ENCODE results near the gene SETBP1.

The SETBP1 gene

DNA sequence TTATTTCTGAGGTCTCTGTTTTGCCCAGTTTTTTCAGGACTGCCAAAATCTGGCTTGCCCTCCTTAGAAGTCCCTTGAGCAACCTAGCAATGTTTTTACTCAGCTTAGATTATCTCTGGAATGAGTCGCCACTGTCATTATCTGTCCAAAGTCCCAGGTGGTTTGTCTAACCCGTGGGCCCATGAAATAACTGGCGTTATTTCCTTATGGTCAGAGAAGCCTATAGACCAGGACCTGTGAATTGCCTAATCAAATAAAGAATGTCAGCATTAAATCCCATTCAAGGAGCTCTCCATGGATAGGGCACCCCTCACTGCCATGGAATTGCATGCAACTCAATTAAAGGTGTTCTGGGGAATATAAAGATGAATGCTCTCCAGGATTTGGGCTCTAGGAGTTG is 373.9 kb downstream of the SETBP1 start:
- no peak for DNase-seq

DNA sequence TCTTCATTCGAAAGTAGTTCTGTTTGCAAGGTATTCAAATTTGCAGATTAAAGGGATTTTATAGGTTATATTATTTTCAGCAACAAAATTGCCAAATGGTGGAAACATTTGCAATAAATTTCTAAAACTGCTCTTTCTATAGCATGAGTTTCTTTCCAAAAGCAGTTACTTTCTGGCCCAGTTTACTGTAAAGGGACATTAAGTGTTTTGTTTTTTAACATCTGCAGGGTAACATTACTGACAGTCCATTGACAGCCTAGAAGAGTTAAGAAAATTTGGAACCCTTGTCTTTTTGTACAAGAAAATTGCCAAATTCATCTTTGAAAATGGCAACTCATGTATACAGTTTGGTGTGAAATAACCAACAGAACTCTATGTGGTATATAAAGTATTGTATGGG is 375.1 kb downstream of the SETBP1 start:
- DNase-seq = no peak

DNA sequence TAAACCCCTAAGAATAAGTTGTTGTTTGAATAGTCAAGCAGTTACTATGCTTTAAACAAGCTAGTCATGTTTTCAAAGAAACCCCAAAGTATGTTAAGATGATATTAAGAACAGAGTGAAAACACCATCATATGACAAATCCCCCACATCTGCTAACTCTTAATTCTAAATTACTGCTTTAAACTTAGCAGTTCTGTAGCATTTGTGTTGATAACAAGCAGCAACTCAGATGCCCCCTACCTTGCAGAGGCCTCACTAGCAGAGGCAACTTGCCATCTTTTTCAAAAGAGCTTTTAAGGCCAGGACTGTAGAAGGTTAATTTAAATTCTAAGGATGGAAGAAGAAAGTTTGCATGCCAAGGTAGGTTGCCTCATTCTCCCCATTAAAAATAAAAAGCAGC is 376.2 kb downstream of the SETBP1 start:
- DNase-seq = no peak

DNA sequence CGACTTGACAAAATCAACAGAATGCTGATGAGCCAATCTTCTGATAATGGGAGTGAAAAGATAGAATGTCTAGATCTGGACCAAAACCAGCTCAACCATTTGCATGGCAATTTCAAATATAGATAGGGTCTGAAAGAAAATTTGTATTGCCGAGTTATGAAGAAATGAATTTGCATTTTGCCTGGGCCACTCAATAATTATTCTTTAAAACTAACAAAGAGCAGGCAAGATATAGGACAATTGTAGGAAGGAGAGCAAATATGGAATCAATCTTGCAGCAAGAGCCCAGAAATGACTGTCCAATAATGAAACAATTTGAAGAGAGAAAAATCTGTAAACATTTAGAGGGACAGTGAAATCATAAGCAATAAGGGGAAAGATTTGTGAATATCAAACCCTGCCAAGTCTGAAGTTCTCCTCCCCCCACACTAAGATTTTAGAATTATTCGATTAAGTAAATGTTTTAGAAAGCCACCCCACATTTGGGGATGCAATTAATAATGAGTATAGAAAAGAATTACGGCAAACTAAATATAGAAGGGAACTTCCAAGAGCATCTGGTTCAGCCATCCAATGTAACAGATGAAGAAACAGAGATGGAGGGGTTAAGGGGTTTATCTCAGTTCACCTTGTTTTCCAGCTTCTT is 377.4 kb downstream of the SETBP1 start:
- no peak for DNase-seq

DNA sequence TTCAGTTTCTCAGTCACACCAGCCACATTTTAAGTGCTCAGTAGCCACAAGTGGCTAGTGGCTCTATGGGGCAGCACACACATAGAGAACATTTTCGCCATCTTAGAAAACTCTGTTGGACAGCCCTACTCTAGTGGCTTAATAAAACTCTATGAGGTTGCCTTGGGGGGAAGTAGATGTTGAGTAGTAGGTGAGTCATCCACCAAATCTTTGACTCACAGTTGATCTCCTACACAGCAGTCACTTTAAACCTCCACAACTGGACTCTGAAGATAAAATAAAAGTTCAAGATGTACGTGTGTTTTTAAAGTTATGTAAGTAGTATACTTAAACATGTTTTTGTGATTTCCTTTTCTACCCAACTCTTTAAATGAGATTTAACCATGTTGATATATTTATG is 379.0 kb downstream of the SETBP1 start:
- DNase-seq = no peak

DNA sequence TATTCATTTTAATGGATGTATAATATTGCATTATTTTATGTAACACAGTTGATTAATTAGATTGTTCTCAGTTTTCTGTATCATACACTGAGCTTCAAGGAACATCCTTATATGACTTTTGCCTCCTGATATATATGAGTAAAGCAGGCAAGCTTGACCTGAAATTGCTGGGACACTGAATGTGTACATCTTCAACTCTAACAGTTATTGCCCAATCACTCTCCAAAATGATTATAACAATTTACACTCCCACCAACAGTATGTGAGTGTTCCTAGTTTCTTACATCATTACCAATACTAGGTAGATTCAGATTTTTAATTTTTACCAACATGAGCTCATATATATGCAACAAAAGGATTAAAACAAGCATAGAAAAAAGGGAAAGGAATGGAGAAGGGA is 379.4 kb downstream of the SETBP1 start:
- no peak for DNase-seq

DNA sequence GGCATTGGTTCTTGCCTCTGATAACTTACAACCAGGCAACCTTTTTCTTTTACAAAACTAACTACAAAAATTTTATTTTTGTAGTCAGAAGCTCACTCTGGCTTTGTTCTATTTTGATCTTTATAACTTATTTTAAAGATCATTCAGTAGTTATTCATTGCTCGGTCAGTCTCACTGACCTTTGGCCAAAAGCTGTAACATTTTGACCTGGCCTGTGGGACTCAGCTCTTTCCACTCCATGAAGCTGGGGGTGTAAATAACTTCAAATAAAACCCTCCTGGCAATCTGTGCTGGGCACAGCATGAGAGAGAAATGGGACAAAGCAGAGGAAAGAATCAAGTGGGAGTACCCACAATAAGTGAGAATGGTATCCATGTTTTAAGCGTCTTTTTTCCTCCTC is 380.7 kb downstream of the SETBP1 start:
- DNase-seq = no peak

DNA sequence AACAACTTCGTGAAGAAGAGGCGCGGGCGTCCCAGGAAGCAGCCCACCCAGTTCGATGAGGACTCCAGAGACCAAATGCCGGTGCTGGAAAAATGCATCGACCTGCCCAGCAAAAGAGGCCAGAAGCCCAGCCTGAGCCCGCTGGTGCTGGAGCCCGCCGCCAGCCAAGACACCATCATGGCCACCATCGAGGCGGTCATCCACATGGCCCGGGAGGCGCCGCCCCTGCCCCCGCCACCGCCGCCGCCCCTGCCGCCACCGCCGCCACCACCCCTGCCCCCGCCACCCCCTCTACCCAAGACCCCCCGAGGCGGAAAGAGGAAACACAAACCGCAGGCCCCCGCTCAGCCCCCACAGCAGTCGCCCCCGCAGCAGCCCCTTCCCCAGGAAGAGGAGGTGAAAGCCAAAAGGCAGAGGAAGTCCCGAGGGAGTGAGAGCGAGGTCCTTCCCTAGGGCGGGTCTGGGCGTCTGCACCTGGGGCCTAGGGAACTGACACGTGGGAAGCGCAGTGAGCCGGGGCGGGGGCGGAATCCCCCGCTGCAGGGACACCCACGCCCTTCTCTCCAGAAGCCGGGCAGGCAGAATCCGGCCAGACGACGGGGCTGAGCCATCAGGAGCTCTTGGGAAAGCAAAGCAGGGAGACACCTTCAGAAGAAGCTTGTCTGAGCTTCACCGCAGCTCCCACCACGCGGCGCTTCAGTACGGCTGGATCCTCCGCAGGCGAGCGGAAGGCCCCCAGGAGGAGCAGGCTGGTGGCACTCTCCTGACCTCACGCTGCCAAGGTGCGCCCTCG is 382.8 kb downstream of the SETBP1 start:
- DNase-seq = no peak

DNA sequence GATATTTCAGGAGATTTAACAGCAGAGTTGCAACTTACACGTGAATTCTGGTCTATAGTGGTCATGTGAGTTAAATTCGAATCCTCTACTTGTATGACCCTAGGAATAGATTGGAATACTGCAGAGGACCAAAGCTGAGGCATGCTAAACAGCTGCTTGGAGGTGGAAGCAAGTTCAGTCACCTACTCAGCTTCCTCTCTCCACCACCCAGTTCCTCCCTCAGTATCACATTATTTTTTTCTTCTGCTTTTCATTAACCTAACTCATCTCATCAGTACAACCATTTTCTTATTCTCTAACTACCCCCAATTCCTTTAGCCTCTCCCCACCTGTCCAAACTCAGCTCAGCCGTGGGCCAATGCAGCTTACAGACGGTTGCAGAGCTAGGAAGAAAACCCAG is 385.5 kb downstream of the SETBP1 start:
- DNase-seq = no peak

DNA sequence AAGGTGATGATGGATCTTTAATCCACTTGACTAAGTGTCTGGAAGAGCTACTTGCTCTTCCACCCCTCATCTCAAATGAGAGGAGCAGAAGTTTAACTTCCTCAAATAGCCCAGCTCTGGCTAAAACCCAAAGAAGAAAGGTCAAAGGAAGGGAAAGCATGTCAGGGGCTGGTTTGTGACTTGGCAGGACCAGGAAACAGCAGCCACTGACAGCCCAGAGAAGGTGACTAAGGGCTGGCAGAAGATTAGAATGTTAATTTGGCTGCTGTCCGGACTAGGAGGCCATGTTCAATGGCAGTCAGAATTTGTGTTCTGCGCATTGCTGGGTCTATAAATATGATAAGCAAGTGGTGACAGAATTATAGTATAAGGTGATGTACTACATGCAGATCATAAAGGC is 386.2 kb downstream of the SETBP1 start:
- DNase-seq = no peak

DNA sequence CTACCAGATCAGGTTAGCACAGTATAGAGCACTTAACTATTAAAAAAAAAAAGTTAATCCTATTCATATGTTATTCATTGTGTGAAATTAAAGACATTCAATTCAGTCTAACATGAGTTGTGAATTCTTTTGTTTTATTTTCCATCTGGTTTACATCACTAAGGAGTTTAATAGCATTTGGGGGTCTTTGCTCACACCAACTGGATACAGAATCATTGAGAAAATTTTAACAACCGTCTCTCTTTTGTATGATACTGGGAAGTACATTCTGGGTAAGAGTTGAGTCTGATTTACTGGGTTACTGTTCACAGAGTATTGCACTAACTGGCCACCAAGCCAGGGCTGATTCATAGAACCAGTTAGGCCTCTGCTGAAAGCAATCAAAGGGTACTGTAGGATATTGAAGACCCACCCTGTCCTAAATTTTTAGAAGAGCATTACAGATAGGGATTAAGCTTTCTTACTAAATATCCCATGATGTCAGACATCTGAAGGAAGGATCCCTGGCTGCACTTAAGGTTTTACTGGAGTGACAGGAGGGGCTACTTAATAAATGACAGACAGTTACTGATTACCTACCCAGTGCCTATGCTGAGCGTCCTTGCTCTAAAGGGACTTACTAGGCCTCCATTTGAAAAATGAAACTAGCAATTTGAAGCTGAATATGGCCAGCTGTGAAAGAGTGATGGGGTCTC is 387.9 kb downstream of the SETBP1 start:
- no peak for DNase-seq

DNA sequence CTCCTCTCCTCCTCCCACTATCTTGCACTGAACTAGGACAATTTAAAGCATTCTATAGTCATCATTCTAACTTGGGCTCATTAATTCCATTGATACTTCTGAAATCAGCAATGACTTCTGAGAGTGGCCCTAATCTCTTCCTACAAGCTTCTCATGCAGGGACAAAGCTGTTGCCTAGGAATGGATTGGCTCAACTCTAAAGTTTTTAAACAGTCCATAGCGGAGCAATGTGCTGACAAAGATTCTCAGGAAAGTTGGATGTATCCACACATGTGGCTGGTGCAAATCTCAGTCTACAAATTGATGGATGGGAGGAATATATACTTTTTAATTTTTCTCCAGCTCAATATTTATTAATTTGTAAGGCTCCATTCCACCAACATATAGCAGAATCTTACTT is 388.9 kb downstream of the SETBP1 start:
- no peak for DNase-seq

DNA sequence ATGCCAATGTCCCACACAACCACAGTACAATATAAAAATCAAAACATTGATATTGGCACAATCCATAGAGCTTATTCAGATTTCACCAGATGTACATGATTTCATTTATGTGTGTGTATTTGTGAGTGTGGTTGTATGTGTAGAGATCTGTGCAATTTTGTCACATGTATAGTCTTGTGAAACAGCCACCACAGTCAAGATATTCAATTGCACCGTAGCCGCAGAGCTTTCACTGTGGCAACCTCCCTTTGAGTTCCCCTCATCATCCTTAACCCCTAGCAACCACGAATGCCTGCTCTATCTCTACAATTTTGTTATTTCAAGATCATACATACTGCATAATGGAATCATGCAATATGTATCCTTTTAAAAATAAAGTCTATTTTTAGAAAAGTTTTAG is 391.3 kb downstream of the SETBP1 start:
- no peak for DNase-seq

DNA sequence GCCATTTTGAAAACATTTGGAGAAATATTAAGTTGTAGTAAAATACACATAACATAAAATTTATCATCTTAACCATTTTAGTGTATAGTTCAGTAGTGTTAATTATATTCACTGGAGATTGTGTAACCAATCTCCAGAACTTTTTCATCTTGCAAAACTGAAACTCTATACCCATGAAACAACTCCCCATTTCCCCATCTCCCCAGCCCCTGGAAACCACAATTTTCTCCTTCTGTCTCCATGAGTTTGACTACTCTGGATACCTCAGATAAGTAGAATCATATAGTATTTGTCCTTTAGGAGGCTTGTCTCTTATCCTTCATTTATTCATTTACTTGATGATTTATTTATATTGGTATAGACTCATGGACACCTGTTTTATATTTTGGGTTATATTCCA is 392.9 kb downstream of the SETBP1 start:
- DNase-seq = no peak

DNA sequence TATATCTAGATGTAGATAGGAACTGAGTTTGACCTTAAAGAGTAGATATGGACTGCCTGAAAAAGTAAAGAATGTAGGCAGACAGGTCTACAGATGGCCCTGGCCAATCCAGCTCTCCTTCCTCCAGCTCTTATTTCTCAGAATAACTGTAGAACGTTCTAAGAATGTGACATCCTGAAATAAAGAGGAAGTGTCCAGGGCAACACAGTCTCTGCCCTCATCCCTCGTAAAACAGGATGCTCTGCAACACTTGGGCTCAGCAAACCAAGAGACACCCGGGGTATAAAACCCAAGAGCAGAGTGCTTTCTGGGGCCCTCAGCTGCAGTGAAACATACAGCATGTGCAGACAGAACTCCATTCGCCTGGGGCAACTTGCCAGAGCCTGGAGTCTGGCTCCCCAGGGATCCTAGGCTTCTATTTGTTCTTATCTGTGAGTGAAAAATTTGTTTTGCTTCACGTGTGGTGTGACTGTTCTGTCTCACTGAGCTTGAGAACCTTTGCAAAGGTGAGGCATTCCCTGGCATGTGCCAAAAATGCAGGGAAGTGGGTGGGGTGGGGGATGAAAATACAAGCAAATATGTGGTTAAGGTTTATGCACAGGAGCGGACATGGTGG is 401.0 kb downstream of the SETBP1 start:
- DNase-seq = no peak

DNA sequence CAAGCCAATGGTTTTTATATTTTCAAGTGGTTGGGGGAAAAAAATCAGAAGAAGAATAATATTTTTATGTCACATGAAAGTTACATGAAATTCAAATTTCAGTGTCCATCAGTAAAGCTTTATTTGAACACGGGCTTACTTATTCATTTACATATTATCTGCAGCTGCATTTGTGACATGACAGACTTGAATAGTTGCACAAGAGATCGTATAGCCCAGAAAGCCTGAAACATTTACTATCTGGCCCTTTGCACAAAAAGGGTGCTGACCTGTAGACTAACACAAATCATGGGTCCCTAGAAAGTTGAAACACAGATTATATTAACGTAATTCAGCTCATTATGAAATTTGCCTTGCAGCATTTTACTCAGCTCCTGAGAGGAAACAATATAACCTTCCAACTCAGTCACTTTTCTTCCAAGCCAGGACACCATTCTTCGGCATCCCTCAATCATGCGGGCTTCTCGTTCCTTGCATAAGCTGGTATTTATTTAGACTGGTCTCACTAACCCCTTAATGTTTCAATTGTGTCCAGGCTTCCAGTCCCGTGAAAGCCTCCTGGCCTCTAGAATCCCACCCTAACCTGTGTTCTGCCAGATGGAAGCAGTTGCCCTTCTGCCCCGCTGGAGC is 402.7 kb downstream of the SETBP1 start:
- no peak for DNase-seq

DNA sequence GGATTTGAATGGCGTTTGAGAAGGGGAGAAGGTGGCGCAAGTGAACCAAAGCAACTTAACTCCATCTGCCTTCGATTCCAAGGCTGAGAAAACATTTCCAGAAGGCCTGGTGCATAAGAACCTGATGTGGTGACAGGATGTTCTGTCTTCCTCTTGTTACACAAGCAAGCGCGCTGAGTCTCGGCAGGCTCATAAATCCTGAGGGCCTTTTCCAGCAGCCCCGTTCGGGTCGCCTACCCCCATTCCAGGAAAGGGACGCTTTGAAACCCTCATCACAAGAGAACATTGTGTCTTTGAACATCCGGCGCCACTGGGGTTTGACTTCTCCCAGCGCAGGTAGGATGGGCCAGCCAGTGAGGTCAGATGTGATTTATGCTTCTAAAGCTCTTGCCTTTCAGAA is 403.5 kb downstream of the SETBP1 start:
- no peak for DNase-seq

DNA sequence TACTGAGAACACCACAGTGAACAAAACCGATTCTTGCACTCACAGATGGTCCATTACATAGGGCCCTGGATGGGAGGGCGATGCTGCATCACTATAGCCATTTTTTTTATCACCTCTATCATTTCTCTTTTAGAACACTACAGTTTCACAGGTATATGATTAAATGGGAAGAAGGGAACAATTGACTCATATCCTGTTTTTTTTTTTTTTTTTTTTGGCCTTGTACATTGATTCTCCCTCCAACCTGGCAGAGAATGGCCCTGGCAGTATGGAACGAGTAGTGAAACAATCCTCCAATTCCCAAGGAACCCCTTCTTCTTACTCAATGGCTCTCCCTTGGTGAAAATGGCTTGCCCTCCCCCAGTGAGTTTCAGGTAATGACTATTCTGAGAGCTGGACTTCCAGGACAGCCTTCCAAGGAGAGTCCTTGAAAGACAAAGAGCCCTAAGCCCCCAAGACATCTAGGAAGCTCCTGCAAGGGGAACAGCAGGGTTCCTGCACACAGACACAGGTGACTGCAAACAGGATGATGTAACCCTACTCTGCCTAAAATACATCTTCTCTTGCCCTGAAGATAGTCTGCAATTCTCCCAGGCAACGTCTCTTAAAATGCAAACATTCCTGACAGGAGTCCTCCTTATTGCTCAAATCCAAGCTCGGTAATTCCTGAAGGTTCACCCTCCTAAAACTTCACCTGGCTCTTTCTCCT is 405.4 kb downstream of the SETBP1 start:
- DNase-seq = no peak

DNA sequence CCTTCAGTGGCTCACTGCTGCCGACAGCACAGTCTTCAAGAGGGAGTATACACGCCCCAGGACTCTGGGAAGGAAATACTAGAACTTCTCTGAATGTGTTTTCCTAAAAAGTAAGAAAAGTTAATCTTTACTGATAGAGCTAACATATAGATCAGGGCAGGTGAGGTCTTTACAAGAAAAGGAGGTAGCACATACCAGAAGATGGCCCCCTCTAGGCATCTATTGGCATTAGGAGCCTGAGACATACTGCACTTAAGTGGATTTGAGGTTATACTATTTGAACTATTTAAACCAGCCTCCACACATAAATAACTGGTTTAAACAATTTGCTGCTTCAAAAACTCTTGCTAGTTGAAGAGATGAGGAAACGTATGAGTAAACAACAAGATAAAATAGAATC is 406.1 kb downstream of the SETBP1 start:
- DNase-seq = no peak

DNA sequence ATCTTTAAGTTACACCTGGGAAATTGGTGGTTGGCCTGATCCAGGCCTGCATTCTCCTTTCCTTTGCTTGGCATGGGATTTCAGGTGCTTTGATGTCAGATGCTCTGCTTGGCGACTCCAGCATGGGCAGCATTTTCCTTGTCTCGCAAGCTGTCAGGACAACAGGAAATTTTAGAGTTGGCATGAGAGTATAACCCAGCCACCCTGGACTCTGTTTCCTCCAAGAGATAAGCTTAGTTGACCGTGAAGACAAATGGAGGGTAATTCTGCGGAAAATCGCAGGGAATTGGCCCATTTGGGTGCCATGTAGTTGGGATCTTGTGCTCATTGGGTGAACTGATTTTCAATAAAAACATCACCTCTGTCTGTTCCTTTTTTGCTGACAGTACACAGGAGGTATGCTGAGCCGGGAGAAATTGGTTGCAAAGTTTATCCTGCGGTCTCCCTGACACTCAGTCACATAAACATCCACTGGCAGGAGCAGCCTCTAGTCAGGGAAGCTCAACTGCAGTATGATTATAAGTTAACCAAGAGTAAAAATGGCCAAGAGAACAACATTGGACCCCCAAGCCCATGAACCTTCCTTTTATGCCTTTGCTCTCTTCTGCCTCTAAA is 409.9 kb downstream of the SETBP1 start:
- DNase-seq = no peak

DNA sequence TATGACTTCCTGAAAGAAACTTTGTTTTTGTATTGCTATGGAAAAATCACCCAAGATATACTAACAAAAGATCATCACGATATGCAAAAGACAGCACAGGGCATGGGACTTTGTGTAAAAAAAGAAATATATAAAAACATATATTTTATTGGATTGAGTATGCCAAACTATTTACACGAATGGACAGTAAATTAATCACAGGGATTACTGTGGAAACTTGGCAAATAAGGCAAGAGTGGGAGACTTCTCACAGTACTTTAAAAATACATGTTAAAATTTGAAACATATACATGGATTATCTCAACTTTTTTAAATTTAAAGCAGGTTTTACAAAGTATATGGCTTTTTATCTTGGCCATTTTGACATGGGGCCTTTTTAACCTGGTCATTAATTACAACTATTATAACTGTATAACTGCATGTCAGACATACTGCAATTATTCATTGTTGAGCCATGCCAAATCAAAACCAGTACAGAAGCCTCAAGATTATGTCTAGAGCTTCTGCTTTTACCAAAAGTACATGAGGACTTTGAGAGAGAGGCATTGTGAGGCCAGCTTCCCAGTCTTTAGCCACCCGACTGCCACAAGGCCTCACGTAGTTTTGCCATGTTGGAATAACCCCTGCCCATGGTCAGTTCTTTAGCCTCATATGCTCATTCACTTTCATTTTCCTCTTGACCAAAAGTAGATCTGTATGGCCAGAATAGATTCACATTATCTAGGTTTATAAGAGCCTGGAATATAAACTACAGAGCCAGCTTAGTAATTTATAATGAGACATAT is 419.8 kb downstream of the SETBP1 start:
- no peak for DNase-seq

Measured in stimulated activated naive CD4-positive, alpha-beta T cell (primary cell).